A549 (cell line): ENCODE data around the gene CDC5L. TPM values are rescaled to one million over a fixed set of nuclear protein-coding genes. Genes with fewer than 3 reads are reported as not detected.
"Not testable (repeated sequence)": the region's sequence is repeated elsewhere in the genome, so short reads cannot be mapped to it uniquely, and the experiment has no call there.

Experiments used
- ATAC-seq, 2 experiments: fragments of 200-7000 bp in 1 of 2; fragments of >200 bp in 1 of 2; cut with Nextera tagmentation in 1 of 2; cut with Tn5 transposase in 1 of 2; 3 replicates each; pipeline versions ENCODE4 v1.8.0 to v1.9.1; 2018 to 2020; ENCODE audit warnings: mild to moderate bottlenecking in 1 of 2, moderate library complexity in 1 of 2
- CTCF ChIA-PET: fragments of 300-600 bp; sonication (Branson Sonifier 250); formaldehyde crosslinking; extraction: SDS; loops from one replicate; lab custom pipeline; 2021; ENCODE audit warnings: antibody characterized with exemption, inconsistent platforms; lab: Yijun Ruan, JAX
- POLR2A ChIA-PET: fragments of 350-600 bp; formaldehyde crosslinking; extraction: SDS; loops from one replicate; lab custom pipeline; 2021; ENCODE audit warnings: antibody characterized with exemption, inconsistent platforms; lab: Yijun Ruan, JAX
- DNase-seq, 2 experiments: peaks; one replicate each; pipeline versions ENCODE4 v3.0.0 to v3.0.0-alpha.2; 2011 to 2016; ENCODE audit warnings: low read depth in 1 of 2, low spot score in 1 of 2
- FAIRE-seq: peaks from 2 replicates; lab custom pipeline; 2011; peaks lifted over from hg19 to GRCh38; lab: Jason Lieb, UNC
- H3K27ac ChIP-seq, 2 experiments: fragments of >200 bp; sonication (Bioruptor Twin); formaldehyde crosslinking; 3 replicates each; pipeline ENCODE4 v1.5.1; 2016 to 2017
- H3K4me1 ChIP-seq: fragments of >200 bp; sonication (Bioruptor Twin); formaldehyde crosslinking; 3 replicates; pipeline ENCODE4 v1.6.1; 2016
- H3K4me2 ChIP-seq: fragments of >200 bp; sonication (Bioruptor Twin); formaldehyde crosslinking; 3 replicates; pipeline ENCODE4 v1.6.1; 2016
- H3K4me3 ChIP-seq: fragments of >200 bp; sonication (Bioruptor Twin); formaldehyde crosslinking; 3 replicates; pipeline ENCODE4 v1.5.1; 2016
- H3K9me3 ChIP-seq: fragments of >200 bp; sonication (Bioruptor Twin); formaldehyde crosslinking; 3 replicates; pipeline ENCODE4 v1.6.1; 2016
- BHLHE40 ChIP-seq: IDR thresholded peaks from 2 replicates; pipeline ENCODE4 v1.6.1; 2012; ENCODE audit warnings: low read depth, low read length, inconsistent platforms
- CHD2 ChIP-seq: fragments of 150-350 bp; IDR thresholded peaks from 2 replicates; pipeline ENCODE4 v1.6.1; 2014; ENCODE audit warnings: low read length; ENCODE audit not compliant: partially characterized antibody
- E2F6 ChIP-seq: IDR thresholded peaks from 2 replicates; pipeline ENCODE4 v1.6.1; 2012; ENCODE audit warnings: low read depth, borderline replicate concordance
- EP300 ChIP-seq, 2 experiments: fragments of >200 bp; sonication (Bioruptor Twin); formaldehyde crosslinking; IDR thresholded peaks; 2 replicates in 1 of 2; 3 replicates in 1 of 2; pipeline ENCODE4 v1.6.1; 2016 to 2017
- GATA3 ChIP-seq: IDR thresholded peaks from 2 replicates; pipeline ENCODE4 v1.6.1; 2012; ENCODE audit warnings: borderline replicate concordance
- HES2 ChIP-seq: fragments of >200 bp; sonication (Bioruptor Twin); formaldehyde crosslinking; IDR thresholded peaks from 2 replicates; pipeline ENCODE4 v1.6.1; 2016
- HOXB13 ChIP-seq: fragments of 250-450 bp; sonication (Bioruptor Pico); IDR thresholded peaks from 2 replicates; pipeline ENCODE4 v1.5.0; 2020; ENCODE audit warnings: low read depth, mild to moderate bottlenecking, moderate library complexity
- HOXB5 ChIP-seq: fragments of 250-450 bp; sonication (Bioruptor Pico); IDR thresholded peaks from 2 replicates; pipeline ENCODE4 v1.5.0; 2020; ENCODE audit warnings: mild to moderate bottlenecking, moderate library complexity
- JUNB ChIP-seq: fragments of >200 bp; sonication (Bioruptor Twin); formaldehyde crosslinking; IDR thresholded peaks from 2 replicates; pipeline ENCODE4 v1.6.1; 2016
- KDM1A ChIP-seq: fragments of 200-600 bp; sonication (generic); IDR thresholded peaks from 2 replicates; pipeline ENCODE4 v1.6.1; 2016; ENCODE audit warnings: low read depth, mild to moderate bottlenecking
- MAX ChIP-seq: IDR thresholded peaks from 2 replicates; pipeline ENCODE4 v1.6.1; 2012
- POLR2AphosphoS2 ChIP-seq: conservative IDR thresholded peaks from 2 replicates; pipeline ENCODE4 v1.6.1; 2012; ENCODE audit warnings: low read length, improper control_type of control experiment, inconsistent platforms
- RAD21 ChIP-seq, 2 experiments: fragments of >200 bp in 1 of 2; sonication (Bioruptor Twin) in 1 of 2; formaldehyde crosslinking in 1 of 2; IDR thresholded peaks in 1 of 2; conservative IDR thresholded peaks in 1 of 2; 2 replicates in 1 of 2; 3 replicates in 1 of 2; pipeline ENCODE4 v1.6.1; 2012 to 2018; ENCODE audit warnings: inconsistent platforms in 1 of 2
- RFX5 ChIP-seq: fragments of 450-650 bp; IDR thresholded peaks from 2 replicates; pipeline ENCODE4 v1.7.1; 2014; ENCODE audit warnings: antibody characterized with exemption, mild to moderate bottlenecking, moderate library complexity
- SREBF2 ChIP-seq: fragments of 450-650 bp; IDR thresholded peaks from 2 replicates; pipeline ENCODE4 v1.6.1; 2014; ENCODE audit warnings: mild to moderate bottlenecking, moderate library complexity
- ZFP36 ChIP-seq: fragments of 450-650 bp; IDR thresholded peaks from 2 replicates; pipeline ENCODE4 v1.6.1; 2014; ENCODE audit warnings: borderline replicate concordance; ENCODE audit not compliant: partially characterized antibody
- WGBS: methylation state at CpG from one replicate; pipeline ENCODE4 v1.1.6; 2017; ENCODE audit errors: missing lambda C conversion rate; 5-methylcytosine and 5-hydroxymethylcytosine counted together
- polyA plus RNA-seq, 4 experiments: library from polyadenylated mRNA; depleted of rRNA in 3 of 4; stranded (reverse); fragments of >200 nt; fragmentation: RNase III in 1 of 4; extraction: RNeasy Plus Mini Kit Qiagen cat#74134 plus additional on column Dnase treatment in 1 of 4; gene quantifications; 2 replicates in 3 of 4; 3 replicates in 1 of 4; pipeline ENCODE4 v1.2.3, GENCODE V29; 2011 to 2017
- TF ChIP-seq, protein P1 (sequence below): fragments of 250-450 bp; sonication (Bioruptor Pico); IDR thresholded peaks from 2 replicates; pipeline ENCODE4 v1.5.0; 2021; ENCODE audit warnings: mild to moderate bottlenecking, moderate library complexity, borderline replicate concordance
- TF ChIP-seq, protein P2 (sequence below): fragments of 450-650 bp; IDR thresholded peaks from 2 replicates; pipeline ENCODE4 v1.6.1; 2014; ENCODE audit warnings: antibody characterized with exemption
- TF ChIP-seq, protein P3 (sequence below): fragments of 250-450 bp; sonication (Bioruptor Pico); IDR thresholded peaks from 2 replicates; pipeline ENCODE4 v1.5.0; 2020; ENCODE audit warnings: low read depth, mild to moderate bottlenecking, moderate library complexity
- TF ChIP-seq, protein P4 (sequence below): IDR thresholded peaks from 2 replicates; pipeline ENCODE4 v1.6.1; 2012

The CDC5L gene
- polyA plus RNA-seq, 2 of the 4 experiments (the other 2 are of a cell fraction) = 12.8 to 20.5 TPM

DNA sequence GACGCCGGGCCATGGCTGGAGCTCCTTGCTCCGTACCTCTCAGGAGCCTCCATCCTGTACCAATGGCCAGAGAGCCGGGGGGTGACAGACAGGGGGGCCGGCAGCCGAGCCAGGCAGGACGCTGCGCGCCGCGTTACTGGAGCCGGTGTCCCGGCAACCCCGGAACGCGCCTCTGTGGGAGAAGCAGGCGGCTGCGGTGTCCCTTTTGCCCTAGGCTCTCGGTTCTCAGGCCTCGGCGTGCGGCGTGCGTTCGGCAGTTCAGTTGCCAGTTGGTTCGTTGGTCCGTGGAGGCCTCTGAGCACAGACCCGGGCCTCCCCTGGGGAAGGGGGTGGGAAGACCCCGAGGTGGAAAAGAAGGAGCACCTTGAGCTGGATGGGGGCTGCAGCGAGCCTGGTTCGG lies 45.0 kb upstream of the CDC5L start, which contains the start of gene SPATS1:
Gene SPATS1, plus strand, starts transcription at position 162 of the 400 bp plus-strand sequence. CDS start 446 bp downstream, outside the sequence.
- FAIRE-seq = no peak
- TF ChIP-seq MAX = no peak
- TF ChIP-seq BHLHE40 = no peak
- TF ChIP-seq POLR2AphosphoS2 = no peak
- TF ChIP-seq HOXB13 (CRISPR knock-in tag) = no peak
- no peak for TF ChIP-seq GATA3
- TF ChIP-seq, protein P1, sequence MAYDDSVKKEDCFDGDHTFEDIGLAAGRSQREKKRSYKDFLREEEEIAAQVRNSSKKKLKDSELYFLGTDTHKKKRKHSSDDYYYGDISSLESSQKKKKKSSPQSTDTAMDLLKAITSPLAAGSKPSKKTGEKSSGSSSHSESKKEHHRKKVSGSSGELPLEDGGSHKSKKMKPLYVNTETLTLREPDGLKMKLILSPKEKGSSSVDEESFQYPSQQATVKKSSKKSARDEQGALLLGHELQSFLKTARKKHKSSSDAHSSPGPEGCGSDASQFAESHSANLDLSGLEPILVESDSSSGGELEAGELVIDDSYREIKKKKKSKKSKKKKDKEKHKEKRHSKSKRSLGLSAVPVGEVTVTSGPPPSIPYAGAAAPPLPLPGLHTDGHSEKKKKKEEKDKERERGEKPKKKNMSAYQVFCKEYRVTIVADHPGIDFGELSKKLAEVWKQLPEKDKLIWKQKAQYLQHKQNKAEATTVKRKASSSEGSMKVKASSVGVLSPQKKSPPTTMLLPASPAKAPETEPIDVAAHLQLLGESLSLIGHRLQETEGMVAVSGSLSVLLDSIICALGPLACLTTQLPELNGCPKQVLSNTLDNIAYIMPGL = no peak
- no peak for TF ChIP-seq RAD21 (conservative IDR thresholded peaks at IDR 0.05 in 1 of 2, IDR thresholded peaks at IDR 0.05 in 1 of 2)
- no peak for TF ChIP-seq JUNB
- no peak for TF ChIP-seq HOXB5
- TF ChIP-seq, protein P2, sequence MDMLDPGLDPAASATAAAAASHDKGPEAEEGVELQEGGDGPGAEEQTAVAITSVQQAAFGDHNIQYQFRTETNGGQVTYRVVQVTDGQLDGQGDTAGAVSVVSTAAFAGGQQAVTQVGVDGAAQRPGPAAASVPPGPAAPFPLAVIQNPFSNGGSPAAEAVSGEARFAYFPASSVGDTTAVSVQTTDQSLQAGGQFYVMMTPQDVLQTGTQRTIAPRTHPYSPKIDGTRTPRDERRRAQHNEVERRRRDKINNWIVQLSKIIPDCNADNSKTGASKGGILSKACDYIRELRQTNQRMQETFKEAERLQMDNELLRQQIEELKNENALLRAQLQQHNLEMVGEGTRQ = no peak
- no peak for TF ChIP-seq CHD2
- TF ChIP-seq HES2 = no peak
- no peak for TF ChIP-seq RFX5
- TF ChIP-seq, protein P3, sequence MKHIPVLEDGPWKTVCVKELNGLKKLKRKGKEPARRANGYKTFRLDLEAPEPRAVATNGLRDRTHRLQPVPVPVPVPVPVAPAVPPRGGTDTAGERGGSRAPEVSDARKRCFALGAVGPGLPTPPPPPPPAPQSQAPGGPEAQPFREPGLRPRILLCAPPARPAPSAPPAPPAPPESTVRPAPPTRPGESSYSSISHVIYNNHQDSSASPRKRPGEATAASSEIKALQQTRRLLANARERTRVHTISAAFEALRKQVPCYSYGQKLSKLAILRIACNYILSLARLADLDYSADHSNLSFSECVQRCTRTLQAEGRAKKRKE (CRISPR knock-in tag) = no peak
- no peak for TF ChIP-seq SREBF2
- no peak for TF ChIP-seq KDM1A
- no peak for TF ChIP-seq E2F6
- TF ChIP-seq, protein P4, sequence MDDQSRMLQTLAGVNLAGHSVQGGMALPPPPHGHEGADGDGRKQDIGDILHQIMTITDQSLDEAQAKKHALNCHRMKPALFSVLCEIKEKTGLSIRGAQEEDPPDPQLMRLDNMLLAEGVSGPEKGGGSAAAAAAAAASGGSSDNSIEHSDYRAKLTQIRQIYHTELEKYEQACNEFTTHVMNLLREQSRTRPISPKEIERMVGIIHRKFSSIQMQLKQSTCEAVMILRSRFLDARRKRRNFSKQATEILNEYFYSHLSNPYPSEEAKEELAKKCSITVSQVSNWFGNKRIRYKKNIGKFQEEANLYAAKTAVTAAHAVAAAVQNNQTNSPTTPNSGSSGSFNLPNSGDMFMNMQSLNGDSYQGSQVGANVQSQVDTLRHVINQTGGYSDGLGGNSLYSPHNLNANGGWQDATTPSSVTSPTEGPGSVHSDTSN = no peak
- TF ChIP-seq ZFP36 = no peak
- TF ChIP-seq EP300 (IDR thresholded peaks at IDR 0.05) = no peak
- ChIA-PET CTCF (interaction anchor here (1.0 to 4.6 kb wide), 2 partner anchors 75 to 246 kb away, joined by 3 to 21 read pairs; no protein-coding TSS in a partner anchor), POLR2A (no interaction called here)
- DNase-seq = no peak
- ATAC-seq = no peak
- Histone ChIP-seq H3K9me3 (no peaks in the 10 kb centered on the region), H3K4me3 (no peak within 1 kb of the TSS), H3K4me2 (no peak within 1 kb of the TSS), H3K27ac (no peak within 1 kb of the TSS), H3K4me1 (no peaks in the 10 kb centered on the region)
- WGBS = 78% methylated on average over 23 of the region's 31 CpGs

DNA sequence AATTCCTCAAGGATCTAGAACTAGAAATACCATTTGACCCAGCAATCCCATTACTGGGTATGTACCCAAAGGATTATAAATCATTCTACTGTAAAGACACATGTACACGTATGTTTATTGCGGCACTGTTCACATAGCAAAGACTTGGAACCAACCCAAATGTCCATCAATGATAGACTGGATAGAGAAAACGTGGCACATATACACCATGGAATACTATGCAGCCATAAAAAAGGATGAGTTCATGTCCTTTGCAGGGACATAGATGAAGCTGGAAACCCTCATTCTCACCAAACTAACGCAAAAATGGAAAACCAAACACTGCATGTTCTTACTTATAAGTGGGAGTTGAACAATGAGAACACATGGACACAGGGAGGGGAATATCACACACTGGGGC lies 40.7 kb upstream of the CDC5L start:
- H3K4me2 ChIP-seq, CTCF ChIA-PET, ATAC-seq, POLR2A ChIA-PET, DNase-seq, H3K4me1 ChIP-seq, H3K9me3 ChIP-seq, H3K4me3 ChIP-seq, H3K27ac ChIP-seq, FAIRE-seq: not testable (repeated sequence)
- WGBS = 21% methylated on average over 4 of the region's 4 CpGs
